H1 (cell line): Measurements from ENCODE around the gene MYF5. TPM values are rescaled to one million over a fixed set of nuclear protein-coding genes. Genes with fewer than 3 reads are reported as not detected.

Source experiments
- BRCA1 ChIP-seq: IDR thresholded peaks from 2 replicates; pipeline ENCODE4 v1.6.1; 2012; ENCODE audit warnings: low read depth, low read length, improper control_type of control experiment
- polyA plus RNA-seq, 7 experiments: library from polyadenylated mRNA; depleted of rRNA in 3 of 7; stranded (reverse) in 5 of 7; unstranded in 2 of 7; fragments of >200 nt in 5 of 7; fragments of 200-250 nt in 2 of 7; gene quantifications; 1 replicate in 5 of 7; 2 replicates in 1 of 7; 4 replicates in 1 of 7; pipeline versions ENCODE4 v1.2.1 to v1.2.3, GENCODE V29; 2011 to 2013; ENCODE audit warnings: missing spikeins in 2 of 7, mixed read lengths in 2 of 7
- total RNA-seq: library from RNA; stranded (reverse); fragmentation: NEBNext Ultra II Directional; extraction: Animal tissue kit (Norgen Biotek cat#: 25700); gene quantifications from 2 replicates; pipeline ENCODE4 v1.2.1, GENCODE V29; 2021

The MYF5 gene
- total and polyA plus RNA-seq, 2 of the 8 experiments (the other 6 are each of a cell fraction or from before 2014, with no cell fraction given), result 0.09 TPM; not detected in 1

DNA sequence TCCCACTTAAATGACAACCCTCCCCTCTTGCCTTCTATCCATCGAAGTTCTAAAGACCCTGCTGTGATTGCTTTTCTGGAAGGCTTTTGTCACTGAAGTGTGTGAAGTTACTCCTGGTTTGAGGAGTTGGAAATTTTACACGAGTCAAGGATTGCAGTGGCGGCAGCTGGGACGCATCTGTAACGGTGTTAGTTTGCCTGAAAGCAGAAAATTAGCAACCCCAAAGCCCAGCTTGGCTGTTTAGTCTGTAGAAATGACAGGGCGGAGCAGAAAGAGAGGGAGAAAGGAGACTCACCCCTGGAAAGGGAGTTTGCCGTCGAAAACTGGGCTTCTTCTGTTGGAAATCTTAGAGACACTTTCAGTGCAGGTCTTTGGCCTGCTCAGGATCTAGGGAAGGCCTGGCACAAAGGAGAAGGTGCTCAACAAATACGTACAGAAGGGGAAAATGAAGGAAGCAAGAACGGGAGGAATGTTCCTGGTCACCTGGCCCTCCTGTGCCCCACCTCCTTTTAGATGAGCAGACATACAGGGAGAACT is 931 bp upstream of the MYF5 start (continued):
- no peak for TF ChIP-seq BRCA1
